ENCODE results near the gene CHD6.

DNA sequence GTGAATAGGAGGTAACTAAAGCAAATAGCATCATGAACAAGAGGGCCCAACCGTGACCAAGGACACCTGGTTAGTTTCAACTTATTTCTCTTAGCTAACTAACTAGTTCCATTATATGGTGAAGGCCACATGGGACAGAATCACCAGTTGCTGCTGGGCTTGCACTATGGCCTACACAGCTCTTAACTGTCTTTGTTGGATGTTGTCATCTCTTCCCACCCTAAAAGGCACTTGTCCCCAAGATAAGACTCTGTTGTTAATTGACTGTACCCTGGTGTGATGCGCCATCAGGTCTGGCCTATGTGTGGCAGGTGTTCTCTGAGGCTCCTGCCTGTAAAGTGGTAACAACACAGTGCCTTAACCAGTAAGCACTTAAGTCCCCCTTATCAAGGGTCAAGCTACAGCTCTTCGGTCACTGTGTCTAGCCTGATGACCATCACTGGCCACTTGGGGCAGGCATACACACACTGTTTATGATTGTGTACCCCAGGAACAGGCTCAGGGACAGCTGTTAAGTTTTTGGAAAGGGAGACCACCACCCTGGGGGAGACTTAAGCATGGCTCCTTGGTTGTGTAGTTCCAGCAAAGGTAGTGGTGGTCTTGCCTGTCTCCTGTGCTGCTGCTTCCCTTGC lies 51.2 kb downstream of the CHD6 start:
- TF ChIP-seq SNAI2 (CRISPR knock-in tag; IDR thresholded peaks at IDR 0.05) (no peak), ZNF565 (CRISPR knock-in tag; conservative IDR thresholded peaks at IDR 0.05; ENCODE audit: low read depth) (no peak), PATZ1 (CRISPR knock-in tag; IDR thresholded peaks at IDR 0.05; ENCODE audit: borderline replicate concordance) (no peak), BACH2 (CRISPR knock-in tag; IDR thresholded peaks at IDR 0.05; ENCODE audit: borderline replicate concordance) (no peak), ISL1 (CRISPR knock-in tag; IDR thresholded peaks at IDR 0.05) (no peak)
- TF ChIP-seq, protein P1, sequence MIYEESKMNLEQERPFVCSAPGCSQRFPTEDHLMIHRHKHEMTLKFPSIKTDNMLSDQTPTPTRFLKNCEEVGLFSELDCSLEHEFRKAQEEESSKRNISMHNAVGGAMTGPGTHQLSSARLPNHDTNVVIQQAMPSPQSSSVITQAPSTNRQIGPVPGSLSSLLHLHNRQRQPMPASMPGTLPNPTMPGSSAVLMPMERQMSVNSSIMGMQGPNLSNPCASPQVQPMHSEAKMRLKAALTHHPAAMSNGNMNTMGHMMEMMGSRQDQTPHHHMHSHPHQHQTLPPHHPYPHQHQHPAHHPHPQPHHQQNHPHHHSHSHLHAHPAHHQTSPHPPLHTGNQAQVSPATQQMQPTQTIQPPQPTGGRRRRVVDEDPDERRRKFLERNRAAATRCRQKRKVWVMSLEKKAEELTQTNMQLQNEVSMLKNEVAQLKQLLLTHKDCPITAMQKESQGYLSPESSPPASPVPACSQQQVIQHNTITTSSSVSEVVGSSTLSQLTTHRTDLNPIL (CRISPR knock-in tag; IDR thresholded peaks at IDR 0.05; ENCODE audit: low read depth) = no peak
